Loucy (cell line): ENCODE data around the gene TSGA10.
"Not testable (repeated sequence)": the region's sequence is repeated elsewhere in the genome, so short reads cannot be mapped to it uniquely, and the experiment has no call there.

ENCODE experiments used
- H2AFZ ChIP-seq: fragments of 200-600 bp; sonication (generic); 2 replicates; pipeline ENCODE4 v1.6.0; 2016; ENCODE audit warnings: antibody characterized with exemption, mild to moderate bottlenecking, low read length, moderate library complexity
- H3F3A ChIP-seq: fragments of 200-600 bp; 2 replicates; pipeline ENCODE4 v1.6.0; 2016; ENCODE audit warnings: antibody characterized with exemption, low read depth, mild to moderate bottlenecking
- H3K27me3 ChIP-seq: fragments of 200-600 bp; sonication (generic); 2 replicates; pipeline ENCODE4 v1.6.1; 2014; ENCODE audit warnings: low read length, mild to moderate bottlenecking; ENCODE audit not compliant: insufficient read depth, poor library complexity, severe bottlenecking
- H3K36me3 ChIP-seq: fragments of 200-600 bp; sonication (generic); 2 replicates; pipeline ENCODE4 v1.6.1; 2016; ENCODE audit warnings: low read length; ENCODE audit not compliant: insufficient read depth
- H3K4me1 ChIP-seq: fragments of 200-600 bp; sonication (generic); 2 replicates; pipeline ENCODE4 v1.5.1; 2014; ENCODE audit warnings: low read length, mild to moderate bottlenecking; ENCODE audit not compliant: insufficient read depth, poor library complexity, severe bottlenecking
- H3K4me2 ChIP-seq: fragments of 200-600 bp; sonication (generic); 2 replicates; pipeline ENCODE4 v1.6.0; 2014; ENCODE audit warnings: antibody characterized with exemption, low read length, low read depth, mild to moderate bottlenecking; ENCODE audit not compliant: poor library complexity, severe bottlenecking
- H3K4me3 ChIP-seq: fragments of 200-600 bp; sonication (generic); 2 replicates; pipeline ENCODE4 v1.5.1; 2014; ENCODE audit warnings: low read length, mild to moderate bottlenecking, mixed read lengths; ENCODE audit not compliant: poor library complexity, severe bottlenecking
- H3K79me2 ChIP-seq: fragments of 200-600 bp; sonication (generic); 2 replicates; pipeline ENCODE4 v1.6.1; 2014; ENCODE audit warnings: low read length; ENCODE audit not compliant: insufficient read depth
- H3K9ac ChIP-seq: fragments of 200-600 bp; sonication (generic); 2 replicates; pipeline ENCODE4 v1.6.0; 2014; ENCODE audit warnings: mild to moderate bottlenecking, low read depth, low read length, moderate library complexity; ENCODE audit not compliant: poor library complexity, severe bottlenecking
- H3K9me2 ChIP-seq: fragments of 200-600 bp; sonication (generic); replicated peaks from 2 replicates; pipeline ENCODE4 v1.6.1; 2016; ENCODE audit warnings: low read depth, low read length, mixed read lengths
- H3K9me3 ChIP-seq: fragments of 200-600 bp; sonication (generic); 2 replicates; pipeline ENCODE4 v1.6.1; 2014; ENCODE audit warnings: mild to moderate bottlenecking, antibody characterized with exemption, low read length, low read depth; ENCODE audit not compliant: insufficient read depth
- H4K20me1 ChIP-seq: fragments of 200-600 bp; sonication (generic); 2 replicates; pipeline ENCODE4 v1.6.0; 2014; ENCODE audit warnings: antibody characterized with exemption, low read length, mild to moderate bottlenecking; ENCODE audit not compliant: insufficient read depth, poor library complexity, severe bottlenecking
- CTCF ChIP-seq: fragments of 200-600 bp; sonication (generic); conservative IDR thresholded peaks from 2 replicates; pipeline ENCODE4 v1.5.1; 2014; ENCODE audit warnings: mild to moderate bottlenecking, antibody characterized with exemption, low read length
- EZH2phosphoT487 ChIP-seq: fragments of 200-600 bp; IDR thresholded peaks from 2 replicates; pipeline ENCODE4 v1.6.1; 2018; ENCODE audit warnings: antibody characterized with exemption, mild to moderate bottlenecking, moderate library complexity, borderline replicate concordance

TSGA10 gene

GRCh38 chr2:99031481-99031880, 123.3 kb downstream of the TSGA10 start:
- TF ChIP-seq CTCF (no peak), EZH2phosphoT487 (no peak)
- peaks cover 6% of the 10 kb centered on the region for H3K4me1 ChIP-seq

DNA sequence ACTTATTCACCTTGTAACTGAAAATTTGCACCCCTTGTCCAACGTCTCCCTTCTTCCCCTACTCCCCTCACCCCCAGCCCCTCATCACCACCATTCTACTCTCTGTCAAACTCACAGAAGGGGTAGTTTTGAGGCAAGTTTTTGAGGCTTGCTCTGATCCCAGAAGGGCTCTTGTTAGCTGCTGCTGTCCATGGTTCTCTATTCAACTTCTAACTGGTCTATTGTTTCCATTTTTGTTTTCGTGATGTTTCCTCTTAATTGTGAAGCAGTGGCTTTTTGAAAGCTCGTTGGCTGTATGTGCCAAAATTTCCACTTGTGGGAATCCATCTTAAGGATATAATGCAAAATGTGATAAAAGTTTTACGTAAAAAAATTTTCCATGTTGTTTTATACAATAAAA, 126.2 kb downstream of the TSGA10 start:
- no peaks in the 10 kb centered on the region for H3K79me2 ChIP-seq
- no peaks in the 10 kb centered on the region for H3K27me3 ChIP-seq
- H3K36me3 ChIP-seq, result no peaks in the 10 kb centered on the region
- H3K4me1 ChIP-seq, result peaks cover 6% of the 10 kb centered on the region
- H3K9me3 ChIP-seq, result peaks cover 6% of the 10 kb centered on the region; the same call in 1 of the 2 replicates
- no peak overlapping the region for H3K9ac ChIP-seq
- no peaks in the 10 kb centered on the region for H3F3A ChIP-seq
- H3K4me2 ChIP-seq, result no peak overlapping the region
- no peak for TF ChIP-seq CTCF
- no peak for TF ChIP-seq EZH2phosphoT487
- H2AFZ ChIP-seq, result no peak overlapping the region
- no peak overlapping the region for H3K4me3 ChIP-seq
- no peaks in the 10 kb centered on the region for H3K9me2 ChIP-seq
- no peaks in the 10 kb centered on the region for H4K20me1 ChIP-seq

More at GRCh38 chr2:99031481-99031880, 123.3 kb downstream of the TSGA10 start:
- H3K79me2 ChIP-seq, result no peaks in the 10 kb centered on the region
- no peaks in the 10 kb centered on the region for H3K9me2 ChIP-seq
- H2AFZ ChIP-seq, result no peak overlapping the region
- no peaks in the 10 kb centered on the region for H3K27me3 ChIP-seq
- H3F3A ChIP-seq, result no peaks in the 10 kb centered on the region
- no peaks in the 10 kb centered on the region for H3K9me3 ChIP-seq
- no peak overlapping the region for H3K4me3 ChIP-seq
- H3K4me2 ChIP-seq, result no peak overlapping the region
- H3K36me3 ChIP-seq, result no peaks in the 10 kb centered on the region
- H3K9ac ChIP-seq, result no peak overlapping the region
- no peaks in the 10 kb centered on the region for H4K20me1 ChIP-seq

GRCh38 chr2:99027856-99028255, 126.9 kb downstream of the TSGA10 start:
- Histone ChIP-seq H2AFZ (no peak overlapping the region), H3K9ac (no peak overlapping the region), H3K4me1 (peaks cover 6% of the 10 kb centered on the region), H3K4me3 (no peak overlapping the region), H3K9me2 (no peaks in the 10 kb centered on the region), H3K27me3 (no peaks in the 10 kb centered on the region), H3K36me3 (no peaks in the 10 kb centered on the region), H3F3A (no peaks in the 10 kb centered on the region), H3K9me3 (peaks cover 6% of the 10 kb centered on the region; the same call in 1 of the 2 replicates), H4K20me1 (no peaks in the 10 kb centered on the region), H3K79me2 (no peaks in the 10 kb centered on the region), H3K4me2 (no peak overlapping the region)
- TF ChIP-seq EZH2phosphoT487, result no peak

GRCh38 chr2:99000708-99001107, 154.0 kb downstream of the TSGA10 start:
- Histone ChIP-seq H3K27me3 (no peaks in the 10 kb centered on the region), H3K4me1 (no peaks in the 10 kb centered on the region), H3K79me2 (no peaks in the 10 kb centered on the region), H3F3A (no peaks in the 10 kb centered on the region), H3K4me3 (no peak overlapping the region), H3K4me2 (no peak overlapping the region), H3K9me3 (no peaks in the 10 kb centered on the region), H2AFZ (no peak overlapping the region), H3K36me3 (no peaks in the 10 kb centered on the region), H4K20me1 (no peaks in the 10 kb centered on the region), H3K9ac (no peak overlapping the region), H3K9me2 (no peaks in the 10 kb centered on the region)
- TF ChIP-seq EZH2phosphoT487 (no peak), CTCF (no peak)

GRCh38 chr2:98988695-98989094, 166.0 kb downstream of the TSGA10 start:
- H3K4me3 ChIP-seq, H3K4me1 ChIP-seq, H3K27me3 ChIP-seq, H3K4me2 ChIP-seq, H2AFZ ChIP-seq, H3F3A ChIP-seq, H3K36me3 ChIP-seq, H3K9me2 ChIP-seq, H3K9ac ChIP-seq, H4K20me1 ChIP-seq, H3K9me3 ChIP-seq, H3K79me2 ChIP-seq: not testable (repeated sequence)
